ENCODE data around the gene DIABLO. TPM values are rescaled to one million over a fixed set of nuclear protein-coding genes. Genes with fewer than 3 reads are reported as not detected.

Gene DIABLO
- total RNA-seq, 3 donors from 2014 or later, result 48.2 to 71.1 (median 62.3) TPM

DNA sequence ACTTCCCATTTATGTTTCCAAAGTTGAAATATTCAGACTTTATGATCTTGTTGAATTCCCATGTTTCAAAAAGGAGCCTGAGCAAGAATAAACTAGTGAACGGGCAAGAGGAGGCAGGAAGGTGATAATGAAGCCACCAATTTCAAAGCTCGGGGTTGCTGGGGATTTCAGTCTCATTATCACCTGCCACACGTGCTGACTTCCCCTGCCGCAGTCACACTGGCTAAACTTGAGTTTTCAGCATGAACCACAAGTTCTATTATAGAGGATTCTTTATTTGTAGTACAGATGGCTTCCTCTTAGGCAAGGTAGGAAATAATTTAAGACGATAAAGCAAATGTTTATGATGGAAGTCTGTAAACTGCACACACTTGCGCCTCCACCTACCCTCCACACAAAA, 18.1 kb upstream of the DIABLO start:
- Histone ChIP-seq H3K36me3 (no peaks in the 10 kb centered on the region), H3K27me3 (no peaks in the 10 kb centered on the region), H3K4me1 (no peaks in the 10 kb centered on the region), H3K4me3 (no peak overlapping the region), H3K27ac (no peak overlapping the region), H3K9me3 (no peaks in the 10 kb centered on the region)
- TF ChIP-seq POLR2A (IDR thresholded peaks at IDR 0.05), result no peak
- TF ChIP-seq CTCF (IDR thresholded peaks at IDR 0.05), result no peak
- TF ChIP-seq POLR2AphosphoS5 (IDR thresholded peaks at IDR 0.05), result no peak
- intact Hi-C loops (cut with DNase I; ENCODE audit: low total_unique reads), result no loop called here
- no peak for DNase-seq (ENCODE audit: low spot score in 2 of 2)

DNA sequence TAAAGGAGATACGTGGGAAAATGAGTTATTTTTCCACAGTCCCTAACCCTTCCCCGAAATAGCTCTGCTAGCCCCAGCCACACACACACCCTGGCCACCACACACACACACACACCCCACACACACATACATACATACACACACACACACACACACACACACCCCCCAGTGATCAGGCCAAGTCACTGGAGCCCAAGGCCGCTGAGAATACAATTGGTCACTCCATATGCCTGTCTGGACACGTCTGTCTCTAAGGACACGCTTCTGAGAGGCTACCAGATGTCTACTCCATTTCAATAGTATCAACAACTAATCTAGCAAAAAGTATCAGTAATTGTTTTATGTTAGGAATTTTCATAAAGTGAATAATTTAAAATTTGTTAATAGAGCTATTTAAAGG, 13.0 kb upstream of the DIABLO start:
- DNase-seq (ENCODE audit: low spot score in 2 of 2), result no peak
- Histone ChIP-seq H3K4me1 (no peaks in the 10 kb centered on the region), H3K27ac (no peak overlapping the region), H3K36me3 (no peaks in the 10 kb centered on the region), H3K9me3 (no peaks in the 10 kb centered on the region), H3K4me3 (no peak overlapping the region), H3K27me3 (no peaks in the 10 kb centered on the region)
- intact Hi-C loops (cut with DNase I; ENCODE audit: low total_unique reads), result no loop called here
- TF ChIP-seq POLR2AphosphoS5 (IDR thresholded peaks at IDR 0.05) (no peak), POLR2A (IDR thresholded peaks at IDR 0.05) (no peak)

GRCh38 chr12:122235741-122236140, 9.9 kb upstream of the DIABLO start:
- Histone ChIP-seq H3K27ac (no peak overlapping the region), H3K4me3 (no peak overlapping the region), H3K27me3 (no peaks in the 10 kb centered on the region), H3K36me3 (no peaks in the 10 kb centered on the region), H3K9me3 (no peaks in the 10 kb centered on the region), H3K4me1 (no peaks in the 10 kb centered on the region)
- intact Hi-C loops (cut with DNase I; ENCODE audit: low total_unique reads), result no loop called here
- TF ChIP-seq POLR2AphosphoS5 (IDR thresholded peaks at IDR 0.05), result no peak
- TF ChIP-seq POLR2A (IDR thresholded peaks at IDR 0.05), result no peak
- no peak for TF ChIP-seq CTCF (IDR thresholded peaks at IDR 0.05)
- DNase-seq (ENCODE audit: low spot score in 2 of 2), result no peak

DNA sequence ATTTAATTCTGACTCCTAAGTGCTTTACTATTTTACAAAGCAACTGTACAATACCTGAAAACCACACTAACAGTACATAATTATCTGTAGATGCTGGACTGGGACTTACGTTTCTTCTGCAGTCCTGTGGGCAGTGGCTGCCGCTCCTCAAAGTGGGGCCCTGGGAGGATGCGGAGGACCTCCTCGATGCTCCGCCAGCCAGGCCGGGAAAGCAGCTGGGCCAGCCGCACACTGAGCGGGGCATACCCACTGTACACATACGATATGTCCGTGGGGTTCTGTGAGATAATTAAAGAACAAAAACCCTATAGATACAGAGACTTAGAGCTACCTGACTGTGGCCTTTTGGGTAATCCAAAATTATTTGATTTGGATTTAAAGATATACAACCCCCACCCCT, 6.8 kb upstream of the DIABLO start:
- no peak for DNase-seq (ENCODE audit: low spot score in 2 of 2)
- Histone ChIP-seq H3K4me1 (no peaks in the 10 kb centered on the region), H3K9me3 (no peaks in the 10 kb centered on the region), H3K27ac (no peak overlapping the region), H3K27me3 (no peaks in the 10 kb centered on the region), H3K36me3 (no peaks in the 10 kb centered on the region), H3K4me3 (no peak overlapping the region)
- TF ChIP-seq POLR2AphosphoS5 (IDR thresholded peaks at IDR 0.05) (no peak), POLR2A (IDR thresholded peaks at IDR 0.05) (no peak), CTCF (IDR thresholded peaks at IDR 0.05) (no peak)
- intact Hi-C loops (cut with DNase I; ENCODE audit: low total_unique reads), result no loop called here

DNA sequence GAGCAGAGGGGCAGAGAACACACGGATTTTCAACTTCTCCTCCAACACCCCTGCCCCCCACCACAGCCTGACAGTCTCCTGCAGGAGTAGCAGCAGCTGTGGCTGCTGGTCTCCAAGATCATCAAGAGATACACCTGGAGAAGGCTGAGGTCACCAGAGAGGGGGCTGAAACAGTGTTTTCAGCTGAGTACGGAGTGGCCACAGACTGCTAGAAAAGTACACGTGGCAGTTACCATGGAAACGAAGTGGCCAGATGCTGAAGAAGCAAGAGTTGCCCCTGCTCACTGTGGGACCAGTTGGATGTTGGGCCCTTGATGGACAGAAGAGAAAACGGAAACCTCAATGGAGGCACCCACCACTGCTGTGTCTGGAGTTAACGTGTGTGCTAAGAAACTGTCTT, 4.9 kb upstream of the DIABLO start:
- Histone ChIP-seq H3K27me3 (no peaks in the 10 kb centered on the region), H3K36me3 (no peaks in the 10 kb centered on the region), H3K9me3 (no peaks in the 10 kb centered on the region), H3K4me1 (peaks cover 6% of the 10 kb centered on the region in 2 donors), H3K27ac (no peak overlapping the region), H3K4me3 (no peak overlapping the region)
- DNase-seq (ENCODE audit: low spot score in 2 of 2), result no peak
- intact Hi-C loops (cut with DNase I; ENCODE audit: low total_unique reads), result no loop called here
- TF ChIP-seq POLR2AphosphoS5 (IDR thresholded peaks at IDR 0.05), result no peak
- no peak for TF ChIP-seq POLR2A (IDR thresholded peaks at IDR 0.05)
- no peak for TF ChIP-seq CTCF (IDR thresholded peaks at IDR 0.05)

- TF ChIP-seq POLR2AphosphoS5 (IDR thresholded peaks at IDR 0.05), result no peak
- peaks cover 13 to 15% of the 10 kb centered on the region in 2 donors for H3K4me1 ChIP-seq
- no peak for DNase-seq (ENCODE audit: low spot score in 2 of 2)
- H3K9me3 ChIP-seq, result no peaks in the 10 kb centered on the region
- no peak overlapping the region for H3K4me3 ChIP-seq
- H3K27ac ChIP-seq, result no peak overlapping the region
- H3K27me3 ChIP-seq, result no peaks in the 10 kb centered on the region
- no peaks in the 10 kb centered on the region for H3K36me3 ChIP-seq
- intact Hi-C loops (cut with DNase I; ENCODE audit: low total_unique reads), result no loop called here
Observed at GRCh38 chr12:122228092-122228491, 2.2 kb upstream of the DIABLO start.
